ENCODE data around the gene SLC35F3. TPM values are rescaled to one million over a fixed set of nuclear protein-coding genes. Genes with fewer than 3 reads are reported as not detected.

The SLC35F3 gene
- total and polyA plus RNA-seq, 3 experiments from 2014 or later: 0.21 to 7.8 (median 6.9) TPM

GRCh38 chr1:233944601-233945000 lies 40.1 kb downstream of the SLC35F3 start:
- Mint-ChIP-seq H3K27ac (no peak overlapping the region), H3K9me3 (peaks cover 0 to 7% (median 5%) of the 10 kb centered on the region in 5 donors), H3K27me3 (peaks cover 5 to 11% of the 10 kb centered on the region in 2 donors), H3K4me1 (no peaks in the 10 kb centered on the region), H3K4me3 (no peak overlapping the region), H3K36me3 (no peaks in the 10 kb centered on the region)
- no peak overlapping the region for H3K27ac ChIP-seq (ENCODE audit: low read depth, low read length)
- H3K9me3 ChIP-seq (ENCODE audit: low read length): no peaks in the 10 kb centered on the region
- no peak for DNase-seq
- no peak overlapping the region for H3K4me3 ChIP-seq (ENCODE audit: low read length)
- ChIA-PET CTCF (no interaction called here), POLR2A (no interaction called here)
- H3K4me1 ChIP-seq (ENCODE audit: insufficient read depth, low read length): no peaks in the 10 kb centered on the region
- no peaks in the 10 kb centered on the region for H3K36me3 ChIP-seq (ENCODE audit: insufficient read depth, low read length)
- no peaks in the 10 kb centered on the region for H3K27me3 ChIP-seq (ENCODE audit: insufficient read depth, low read length, poor library complexity, severe bottlenecking)

- CTCF ChIA-PET: no interaction called here
- no peaks in the 10 kb centered on the region for H3K36me3 ChIP-seq (ENCODE audit: insufficient read depth, low read length)
- H3K9me3 ChIP-seq (ENCODE audit: low read length): no peaks in the 10 kb centered on the region
- H3K4me3 Mint-ChIP-seq: no peak overlapping the region
- H3K27me3 Mint-ChIP-seq: peaks cover 5 to 11% of the 10 kb centered on the region in 2 donors
- no peak overlapping the region for H3K27ac ChIP-seq (ENCODE audit: low read depth, low read length)
- no peaks in the 10 kb centered on the region for H3K4me1 Mint-ChIP-seq
- no peak overlapping the region for H3K4me3 ChIP-seq (ENCODE audit: low read length)
- no peaks in the 10 kb centered on the region for H3K36me3 Mint-ChIP-seq
- H3K27me3 ChIP-seq (ENCODE audit: insufficient read depth, low read length, poor library complexity, severe bottlenecking): no peaks in the 10 kb centered on the region
- DNase-seq: no peak
- H3K9me3 Mint-ChIP-seq: peaks cover 0 to 8% (median 7%) of the 10 kb centered on the region in 5 donors
- H3K27ac Mint-ChIP-seq: no peak overlapping the region
- POLR2A ChIA-PET: no interaction called here
- H3K4me1 ChIP-seq (ENCODE audit: insufficient read depth, low read length): no peaks in the 10 kb centered on the region
These were observed 41.1 kb downstream of the SLC35F3 start for GRCh38 chr1:233945573-233945972.

GRCh38 chr1:233945979-233946378 lies 41.5 kb downstream of the SLC35F3 start:
- H3K36me3 Mint-ChIP-seq: no peaks in the 10 kb centered on the region
- no peaks in the 10 kb centered on the region for H3K27me3 ChIP-seq (ENCODE audit: insufficient read depth, low read length, poor library complexity, severe bottlenecking)
- no peaks in the 10 kb centered on the region for H3K4me1 ChIP-seq (ENCODE audit: insufficient read depth, low read length)
- H3K36me3 ChIP-seq (ENCODE audit: insufficient read depth, low read length): no peaks in the 10 kb centered on the region
- H3K4me3 Mint-ChIP-seq: no peak overlapping the region
- H3K27ac ChIP-seq (ENCODE audit: low read depth, low read length): no peak overlapping the region
- no peak for DNase-seq
- H3K27me3 Mint-ChIP-seq: peaks cover 5 to 11% of the 10 kb centered on the region in 2 donors
- H3K27ac Mint-ChIP-seq: no peak overlapping the region
- ChIA-PET POLR2A (no interaction called here), CTCF (no interaction called here)
- H3K9me3 Mint-ChIP-seq: peaks cover 0 to 10% (median 7%) of the 10 kb centered on the region in 5 donors
- H3K9me3 ChIP-seq (ENCODE audit: low read length): no peaks in the 10 kb centered on the region
- no peaks in the 10 kb centered on the region for H3K4me1 Mint-ChIP-seq
- H3K4me3 ChIP-seq (ENCODE audit: low read length): no peak overlapping the region

- no peaks in the 10 kb centered on the region for H3K27me3 ChIP-seq (ENCODE audit: insufficient read depth, low read length, poor library complexity, severe bottlenecking)
- H3K36me3 Mint-ChIP-seq: no peaks in the 10 kb centered on the region
- H3K36me3 ChIP-seq (ENCODE audit: insufficient read depth, low read length): no peaks in the 10 kb centered on the region
- H3K27ac ChIP-seq (ENCODE audit: low read depth, low read length): no peak overlapping the region
- no peaks in the 10 kb centered on the region for H3K4me1 Mint-ChIP-seq
- no peak overlapping the region for H3K27ac Mint-ChIP-seq
- no peak overlapping the region for H3K4me3 Mint-ChIP-seq
- peaks cover 0 to 16% (median 12%) of the 10 kb centered on the region in 5 donors for H3K9me3 Mint-ChIP-seq
- no peak for DNase-seq
- no peak overlapping the region for H3K4me3 ChIP-seq (ENCODE audit: low read length)
- ChIA-PET CTCF (no interaction called here), POLR2A (no interaction called here)
- H3K4me1 ChIP-seq (ENCODE audit: insufficient read depth, low read length): no peaks in the 10 kb centered on the region
- H3K9me3 ChIP-seq (ENCODE audit: low read length): no peaks in the 10 kb centered on the region
- H3K27me3 Mint-ChIP-seq: peaks cover 5 to 11% of the 10 kb centered on the region in 2 donors
These were observed 42.2 kb downstream of the SLC35F3 start for GRCh38 chr1:233946724-233947123.

GRCh38 chr1:233951804-233952203 lies 47.3 kb downstream of the SLC35F3 start:
- peaks cover 8% of the 10 kb centered on the region for H3K9me3 ChIP-seq (ENCODE audit: low read length)
- peaks cover 0 to 2% (median 0%) of the 10 kb centered on the region in 3 donors for H3K36me3 Mint-ChIP-seq
- H3K4me3 ChIP-seq (ENCODE audit: low read length): no peak overlapping the region
- H3K4me3 Mint-ChIP-seq: no peak overlapping the region
- peaks cover 7 to 30% (median 22%) of the 10 kb centered on the region in 5 donors for H3K9me3 Mint-ChIP-seq
- H3K27ac Mint-ChIP-seq: no peak overlapping the region
- no peaks in the 10 kb centered on the region for H3K36me3 ChIP-seq (ENCODE audit: insufficient read depth, low read length)
- H3K4me1 Mint-ChIP-seq: no peaks in the 10 kb centered on the region
- no peak overlapping the region for H3K27ac ChIP-seq (ENCODE audit: low read depth, low read length)
- H3K27me3 ChIP-seq (ENCODE audit: insufficient read depth, low read length, poor library complexity, severe bottlenecking): no peaks in the 10 kb centered on the region
- no peak for DNase-seq
- no peaks in the 10 kb centered on the region for H3K4me1 ChIP-seq (ENCODE audit: insufficient read depth, low read length)
- H3K27me3 Mint-ChIP-seq: peaks cover 3 to 11% of the 10 kb centered on the region in 2 donors
- ChIA-PET CTCF (no interaction called here), POLR2A (no interaction called here)

GRCh38 chr1:233957691-233958090 lies 53.2 kb downstream of the SLC35F3 start:
- Histone ChIP-seq H3K9me3 (ENCODE audit: low read length) (no peaks in the 10 kb centered on the region), H3K36me3 (ENCODE audit: insufficient read depth, low read length) (no peaks in the 10 kb centered on the region), H3K4me1 (ENCODE audit: insufficient read depth, low read length) (no peaks in the 10 kb centered on the region), H3K27me3 (ENCODE audit: insufficient read depth, low read length, poor library complexity, severe bottlenecking) (no peaks in the 10 kb centered on the region), H3K27ac (ENCODE audit: low read depth, low read length) (no peak overlapping the region), H3K4me3 (ENCODE audit: low read length) (no peak overlapping the region)
- ChIA-PET POLR2A (no interaction called here), CTCF (no interaction called here)
- peaks cover 1 to 9% of the 10 kb centered on the region in 2 donors for H3K27me3 Mint-ChIP-seq
- H3K27ac Mint-ChIP-seq: no peak overlapping the region
- H3K4me3 Mint-ChIP-seq: no peak overlapping the region
- no peaks in the 10 kb centered on the region for H3K36me3 Mint-ChIP-seq
- no peaks in the 10 kb centered on the region for H3K4me1 Mint-ChIP-seq
- no peak for DNase-seq
- H3K9me3 Mint-ChIP-seq: peaks cover 3 to 10% (median 5%) of the 10 kb centered on the region in 5 donors

GRCh38 chr1:233959102-233959501 lies 54.6 kb downstream of the SLC35F3 start:
- no peaks in the 10 kb centered on the region for H3K36me3 Mint-ChIP-seq
- no peaks in the 10 kb centered on the region for H3K9me3 ChIP-seq (ENCODE audit: low read length)
- no peak overlapping the region for H3K27ac Mint-ChIP-seq
- DNase-seq: no peak
- H3K27ac ChIP-seq (ENCODE audit: low read depth, low read length): no peak overlapping the region
- ChIA-PET POLR2A (no interaction called here), CTCF (no interaction called here)
- H3K27me3 Mint-ChIP-seq: peaks cover 3 to 13% of the 10 kb centered on the region in 2 donors
- H3K36me3 ChIP-seq (ENCODE audit: insufficient read depth, low read length): no peaks in the 10 kb centered on the region
- H3K27me3 ChIP-seq (ENCODE audit: insufficient read depth, low read length, poor library complexity, severe bottlenecking): no peaks in the 10 kb centered on the region
- H3K4me3 Mint-ChIP-seq: no peak overlapping the region
- H3K9me3 Mint-ChIP-seq: peaks cover 0 to 6% (median 2%) of the 10 kb centered on the region in 5 donors
- no peaks in the 10 kb centered on the region for H3K4me1 ChIP-seq (ENCODE audit: insufficient read depth, low read length)
- H3K4me1 Mint-ChIP-seq: no peaks in the 10 kb centered on the region
- H3K4me3 ChIP-seq (ENCODE audit: low read length): no peak overlapping the region

- ChIA-PET CTCF (no interaction called here), POLR2A (no interaction called here)
- Histone ChIP-seq H3K9me3 (ENCODE audit: low read length) (no peaks in the 10 kb centered on the region), H3K4me1 (ENCODE audit: insufficient read depth, low read length) (no peaks in the 10 kb centered on the region), H3K4me3 (ENCODE audit: low read length) (no peak overlapping the region), H3K27me3 (ENCODE audit: insufficient read depth, low read length, poor library complexity, severe bottlenecking) (no peaks in the 10 kb centered on the region), H3K36me3 (ENCODE audit: insufficient read depth, low read length) (no peaks in the 10 kb centered on the region), H3K27ac (ENCODE audit: low read depth, low read length) (no peak overlapping the region)
- no peaks in the 10 kb centered on the region for H3K4me1 Mint-ChIP-seq
- peaks cover 0 to 6% (median 2%) of the 10 kb centered on the region in 5 donors for H3K9me3 Mint-ChIP-seq
- no peak for DNase-seq
- no peaks in the 10 kb centered on the region for H3K36me3 Mint-ChIP-seq
- H3K4me3 Mint-ChIP-seq: no peak overlapping the region
- H3K27ac Mint-ChIP-seq: no peak overlapping the region
- H3K27me3 Mint-ChIP-seq: peaks cover 6 to 17% of the 10 kb centered on the region in 2 donors
These were observed 55.5 kb downstream of the SLC35F3 start for GRCh38 chr1:233959971-233960370.

GRCh38 chr1:233960386-233960785 lies 55.9 kb downstream of the SLC35F3 start:
- Histone ChIP-seq H3K9me3 (ENCODE audit: low read length) (no peaks in the 10 kb centered on the region), H3K27ac (ENCODE audit: low read depth, low read length) (no peak overlapping the region), H3K27me3 (ENCODE audit: insufficient read depth, low read length, poor library complexity, severe bottlenecking) (no peaks in the 10 kb centered on the region), H3K36me3 (ENCODE audit: insufficient read depth, low read length) (no peaks in the 10 kb centered on the region), H3K4me1 (ENCODE audit: insufficient read depth, low read length) (no peaks in the 10 kb centered on the region), H3K4me3 (ENCODE audit: low read length) (no peak overlapping the region)
- Mint-ChIP-seq H3K27ac (no peak overlapping the region), H3K4me1 (no peaks in the 10 kb centered on the region), H3K27me3 (peaks cover 6 to 17% of the 10 kb centered on the region in 2 donors), H3K4me3 (no peak overlapping the region), H3K36me3 (no peaks in the 10 kb centered on the region), H3K9me3 (peaks cover 0 to 6% (median 2%) of the 10 kb centered on the region in 5 donors)
- no peak for DNase-seq
- CTCF ChIA-PET: no interaction called here
- POLR2A ChIA-PET: no interaction called here
